ENCODE results near the gene RAET1L. TPM values are rescaled to one million over a fixed set of nuclear protein-coding genes. Genes with fewer than 3 reads are reported as not detected.

The RAET1L gene
- total and polyA plus RNA-seq, 2 donors (not counting 3 experiments of a cell fraction or from before 2014, with no cell fraction given): not detected

- POLR2A ChIA-PET: no interaction called here
Observed at GRCh38 chr6:149975400-149975799, 49.9 kb downstream of the RAET1L start.

More at GRCh38 chr6:149975400-149975799, 49.9 kb downstream of the RAET1L start:
- H2AFZ ChIP-seq (ENCODE audit: low read depth, low read length): no peak overlapping the region
- no peaks in the 10 kb centered on the region for H3K9me3 ChIP-seq (replicated peaks; ENCODE audit: control insufficient read depth, insufficient read depth, low read length)
- H3K79me2 ChIP-seq (ENCODE audit: control insufficient read depth, insufficient read depth, low read length): no peaks in the 10 kb centered on the region
- no peak for DNase-seq (ENCODE audit: low read depth, low spot score)
- H3K27me3 ChIP-seq (ENCODE audit: control insufficient read depth in 2 of 2, insufficient read depth in 2 of 2, low read length in 2 of 2): peaks cover 23 to 31% of the 10 kb centered on the region in 2 experiments
- CTCF ChIA-PET: no interaction called here
- no TSS peak for BruUV-seq (replicated peaks)
- intact Hi-C loops (cut with micrococcal nuclease) (no loop called here), dilution Hi-C loops (cut with MboI; ENCODE audit: extremely low pct_ligation_motif_present, low sequenced_read_pairs) (no loop called here)
- H3K4me3 ChIP-seq (replicated peaks in 1 of 3; ENCODE audit: insufficient read depth in 1 of 3, low read depth in 1 of 3, low read length in 3 of 3): no peak overlapping the region
- H3K27ac ChIP-seq (ENCODE audit: insufficient read depth, low read depth, low read length): no peak overlapping the region
- TF ChIP-seq GATA2 (IDR thresholded peaks at IDR 0.05; ENCODE audit: insufficient read depth, insufficient read length, low read depth, low read length) (no peak), FOS (IDR thresholded peaks at IDR 0.05; ENCODE audit: borderline replicate concordance, insufficient read depth, low read length) (no peak), CTCF (IDR thresholded peaks at IDR 0.05; ENCODE audit: extremely low read depth in 1 of 2, insufficient read depth in 1 of 2, low read depth in 1 of 2, low read length in 2 of 2) (no peak), MYC (IDR thresholded peaks at IDR 0.05; ENCODE audit: low read depth, low read length) (no peak), JUN (IDR thresholded peaks at IDR 0.05; ENCODE audit: borderline replicate concordance, insufficient read depth, insufficient read length, low read depth) (no peak), POLR2A (IDR thresholded peaks at IDR 0.05; ENCODE audit: low read depth, low read length) (no peak), EZH2 (IDR thresholded peaks at IDR 0.05; ENCODE audit: borderline replicate concordance, low read depth, low read length, severe bottlenecking) (no peak), POLR2AphosphoS5 (IDR thresholded peaks at IDR 0.05; ENCODE audit: insufficient read depth, low read depth, low read length) (no peak), MAX (IDR thresholded peaks at IDR 0.05; ENCODE audit: insufficient read depth, insufficient read length) (no peak)
- FAIRE-seq: no peak
- H3K9ac ChIP-seq (replicated peaks; ENCODE audit: extremely low read depth, insufficient read depth, low read length): no peak overlapping the region
- no peaks in the 10 kb centered on the region for H3K36me3 ChIP-seq (ENCODE audit: control insufficient read depth in 2 of 2, extremely low read depth in 1 of 2, insufficient read depth in 2 of 2, low read length in 2 of 2)
- H3K9me1 ChIP-seq (replicated peaks; ENCODE audit: control insufficient read depth, extremely low read depth, insufficient read depth, low read length): no peaks in the 10 kb centered on the region
- H3K4me2 ChIP-seq (ENCODE audit: insufficient read depth, low read length): no peak overlapping the region
- no peaks in the 10 kb centered on the region for H3K4me1 ChIP-seq (ENCODE audit: control insufficient read depth, extremely low read depth, insufficient read depth, low read length)
- no peaks in the 10 kb centered on the region for H4K20me1 ChIP-seq (replicated peaks; ENCODE audit: control insufficient read depth, extremely low read depth, insufficient read depth, low read length)
